ENCODE measurements around the gene NSRP1. TPM values are rescaled to one million over a fixed set of nuclear protein-coding genes. Genes with fewer than 3 reads are reported as not detected.

NSRP1 gene
- total and polyA plus RNA-seq, 2 donors (not counting 3 experiments of a cell fraction or from before 2014, with no cell fraction given), result 11.2 to 29.1 TPM

- dilution Hi-C loops (cut with MboI; ENCODE audit: extremely low pct_ligation_motif_present, low sequenced_read_pairs), result no loop called here
- Histone ChIP-seq H2AFZ (ENCODE audit: low read depth, low read length) (no peak overlapping the region), H3K9me3 (replicated peaks; ENCODE audit: control insufficient read depth, insufficient read depth, low read length) (no peaks in the 10 kb centered on the region), H3K27me3 (ENCODE audit: control insufficient read depth in 2 of 2, insufficient read depth in 2 of 2, low read length in 2 of 2) (no peaks in the 10 kb centered on the region), H3K27ac (ENCODE audit: insufficient read depth, low read depth, low read length) (no peak overlapping the region), H3K9ac (replicated peaks; ENCODE audit: extremely low read depth, insufficient read depth, low read length) (no peak overlapping the region), H3K4me1 (ENCODE audit: control insufficient read depth, extremely low read depth, insufficient read depth, low read length) (no peaks in the 10 kb centered on the region), H3K36me3 (ENCODE audit: control insufficient read depth in 2 of 2, extremely low read depth in 1 of 2, insufficient read depth in 2 of 2, low read length in 2 of 2) (no peaks in the 10 kb centered on the region), H4K20me1 (replicated peaks; ENCODE audit: control insufficient read depth, extremely low read depth, insufficient read depth, low read length) (no peaks in the 10 kb centered on the region), H3K9me1 (replicated peaks; ENCODE audit: control insufficient read depth, extremely low read depth, insufficient read depth, low read length) (no peaks in the 10 kb centered on the region), H3K79me2 (ENCODE audit: control insufficient read depth, insufficient read depth, low read length) (no peaks in the 10 kb centered on the region), H3K4me2 (ENCODE audit: insufficient read depth, low read length) (no peak overlapping the region), H3K4me3 (replicated peaks in 1 of 3; ENCODE audit: insufficient read depth in 1 of 3, low read depth in 1 of 3, low read length in 3 of 3) (no peak overlapping the region)
- CTCF ChIA-PET, result no interaction called here
- intact Hi-C loops (cut with micrococcal nuclease), result no loop called here
- TF ChIP-seq POLR2AphosphoS5 (IDR thresholded peaks at IDR 0.05; ENCODE audit: insufficient read depth, low read depth, low read length) (no peak), GATA2 (IDR thresholded peaks at IDR 0.05; ENCODE audit: insufficient read depth, insufficient read length, low read depth, low read length) (no peak), FOS (IDR thresholded peaks at IDR 0.05; ENCODE audit: borderline replicate concordance, insufficient read depth, low read length) (no peak), EZH2 (IDR thresholded peaks at IDR 0.05; ENCODE audit: borderline replicate concordance, low read depth, low read length, severe bottlenecking) (no peak), MYC (IDR thresholded peaks at IDR 0.05; ENCODE audit: low read depth, low read length) (no peak), MAX (IDR thresholded peaks at IDR 0.05; ENCODE audit: insufficient read depth, insufficient read length) (no peak), JUN (IDR thresholded peaks at IDR 0.05; ENCODE audit: borderline replicate concordance, insufficient read depth, insufficient read length, low read depth) (no peak), CTCF (IDR thresholded peaks at IDR 0.05; ENCODE audit: extremely low read depth in 1 of 2, insufficient read depth in 1 of 2, low read depth in 1 of 2, low read length in 2 of 2) (no peak), POLR2A (IDR thresholded peaks at IDR 0.05; ENCODE audit: low read depth, low read length) (no peak)
- DNase-seq (ENCODE audit: low read depth, low spot score) (no peak), FAIRE-seq (no peak)
- no TSS peak for BruUV-seq (replicated peaks)
- POLR2A ChIA-PET, result no interaction called here
Measured at GRCh38 chr17:30211371-30211770, 94.8 kb downstream of the NSRP1 start.

Data from endothelial cell of umbilical vein (primary cell).